ENCODE measurements around the gene WDR41. TPM values are rescaled to one million over a fixed set of nuclear protein-coding genes. Genes with fewer than 3 reads are reported as not detected.

WDR41 gene
- total RNA-seq (2021) (25.2 and 35.8 TPM in 2 replicates), Bru-seq, nascent RNA (percentile 67 among the genes with signal in this experiment), BruChase-seq, experiment 1, labeled RNA remaining after a 2-hour chase (percentile 73 among the genes with signal in this experiment), BruChase-seq, experiment 2, labeled RNA remaining after a 6-hour chase (percentile 57 among the genes with signal in this experiment)
- long read RNA-seq, transcript WDR41-201 (13 exons, 3,958 nt): major isoform, 30 of 41 reads
- long read RNA-seq, partial matches to known transcripts: 0 of 41 reads
- long read RNA-seq, other reads (novel, unspliced or antisense): 10 of 41 reads

GRCh38 chr5:77491783-77492652 lies at the start of gene WDR41:
TSS of gene WDR41 (minus strand) at chr5:77492316. CDS start at chr5:77492220, 96 bp downstream.
- Histone ChIP-seq H3K27ac (peak within 1 kb of the TSS; percentile 39), H3K9me2 (ENCODE audit: insufficient read depth) (no peaks in the 10 kb centered on the region), H3K27me3 (ENCODE audit: insufficient read depth, low read depth) (no peaks in the 10 kb centered on the region), H3K4me1 (replicated peaks; ENCODE audit: insufficient read depth) (peaks cover 5% of the 10 kb centered on the region; the same call in 1 of the 2 replicates), H4K20me1 (ENCODE audit: insufficient read depth) (peaks cover 4% of the 10 kb centered on the region; the same call in 1 of the 2 replicates), H3K4me3 (peak within 1 kb of the TSS; percentile 82), H2AFZ (peak within 1 kb of the TSS; percentile 93), H3K36me3 (ENCODE audit: low read depth) (no peaks in the 10 kb centered on the region), H3K79me2 (ENCODE audit: low read depth) (0 out of 2 replicates have a peak, but pooled peaks cover 8% of the 10 kb centered on the region), H3F3A (ENCODE audit: insufficient read depth, low read depth) (no peaks in the 10 kb centered on the region; the same call in 1 of the 2 replicates), H3K4me2 (peak within 1 kb of the TSS; percentile 82), H3K9me3 (ENCODE audit: insufficient read depth, low read depth) (no peaks in the 10 kb centered on the region)
- ChIA-PET CTCF (interaction anchor here (0.5 to 1.6 kb wide), 6 partner anchors 347 to 978 kb away, joined by 3 to 8 read pairs (median 4); no protein-coding TSS in a partner anchor), POLR2A (ENCODE audit: unreplicated experiment) (interaction anchor here (0.6 to 0.7 kb wide), 3 partner anchors 291 to 702 kb away, joined by 3 to 6 read pairs (median 4); no protein-coding TSS in a partner anchor)
- TF ChIP-seq EZH2 (IDR thresholded peaks at IDR 0.05; ENCODE audit: low read depth) (no peak), CTCF (conservative IDR thresholded peaks at IDR 0.05) (peak; percentile 83)
- intact Hi-C loops (cut with micrococcal nuclease; ENCODE audit: unreplicated experiment): loop anchor here (1.0 to 5.0 kb wide), 4 partner anchors 348 to 623 kb away; no protein-coding TSS in a partner anchor
- peak; percentile 75 to 84 for DNase-seq
- BruUV-seq (replicated peaks): TSS peak; percentile 43

- POLR2A ChIA-PET (ENCODE audit: unreplicated experiment): no interaction called here
- H3F3A ChIP-seq (ENCODE audit: insufficient read depth, low read depth): no peaks in the 10 kb centered on the region
- no peaks in the 10 kb centered on the region for H3K27me3 ChIP-seq (ENCODE audit: insufficient read depth, low read depth)
- no peak overlapping the region for H3K27ac ChIP-seq
- H3K4me3 ChIP-seq: no peak overlapping the region
- no peaks in the 10 kb centered on the region for H3K36me3 ChIP-seq (ENCODE audit: low read depth)
- no peaks in the 10 kb centered on the region for H4K20me1 ChIP-seq (ENCODE audit: insufficient read depth)
- DNase-seq: no peak
- no TSS peak for BruUV-seq (replicated peaks)
- H3K79me2 ChIP-seq (ENCODE audit: low read depth): no peaks in the 10 kb centered on the region
- CTCF ChIA-PET: no interaction called here
- intact Hi-C loops (cut with micrococcal nuclease; ENCODE audit: unreplicated experiment): no loop called here
- TF ChIP-seq EZH2 (IDR thresholded peaks at IDR 0.05; ENCODE audit: low read depth) (no peak), CTCF (conservative IDR thresholded peaks at IDR 0.05) (no peak)
- H3K9me3 ChIP-seq (ENCODE audit: insufficient read depth, low read depth): no peaks in the 10 kb centered on the region
- no peaks in the 10 kb centered on the region for H3K4me1 ChIP-seq (replicated peaks; ENCODE audit: insufficient read depth)
- peaks cover 4% of the 10 kb centered on the region; the same call in 1 of the 2 replicates for H3K9me2 ChIP-seq (ENCODE audit: insufficient read depth)
- no peak overlapping the region for H3K4me2 ChIP-seq
- H2AFZ ChIP-seq: no peak overlapping the region
These were observed 39.2 kb upstream of the WDR41 start for GRCh38 chr5:77531297-77531696.

GRCh38 chr5:77518304-77518703 lies 26.2 kb upstream of the WDR41 start:
- Histone ChIP-seq H3K79me2 (ENCODE audit: low read depth) (no peaks in the 10 kb centered on the region), H3K27ac (no peak overlapping the region), H3K9me2 (ENCODE audit: insufficient read depth) (no peaks in the 10 kb centered on the region), H3K4me3 (no peak overlapping the region), H3K4me1 (replicated peaks; ENCODE audit: insufficient read depth) (no peaks in the 10 kb centered on the region), H3F3A (ENCODE audit: insufficient read depth, low read depth) (no peaks in the 10 kb centered on the region), H3K36me3 (ENCODE audit: low read depth) (no peaks in the 10 kb centered on the region), H4K20me1 (ENCODE audit: insufficient read depth) (no peaks in the 10 kb centered on the region), H2AFZ (no peak overlapping the region), H3K9me3 (ENCODE audit: insufficient read depth, low read depth) (no peaks in the 10 kb centered on the region), H3K4me2 (no peak overlapping the region), H3K27me3 (ENCODE audit: insufficient read depth, low read depth) (no peaks in the 10 kb centered on the region)
- ChIA-PET POLR2A (ENCODE audit: unreplicated experiment) (interaction anchor here (0.6 kb wide), 1 partner anchor 574 kb away, joined by 3 read pairs; no protein-coding TSS in a partner anchor), CTCF (no interaction called here)
- no peak for TF ChIP-seq EZH2 (IDR thresholded peaks at IDR 0.05; ENCODE audit: low read depth)
- peak; percentile 51 for TF ChIP-seq CTCF (conservative IDR thresholded peaks at IDR 0.05)
- DNase-seq: no peak
- no TSS peak for BruUV-seq (replicated peaks)
- intact Hi-C loops (cut with micrococcal nuclease; ENCODE audit: unreplicated experiment): no loop called here
